Lower lobe of right lung (tissue), 2 donors: Measurements from ENCODE around the gene HSPG2. TPM values are rescaled to one million over a fixed set of nuclear protein-coding genes. Genes with fewer than 3 reads are reported as not detected.
A peak's percentile ranks its signal among the peaks of the same experiment; 100 is the strongest.

Experiments used
- ATAC-seq, 2 donors: fragments of 200-7000 bp; cut with Tn5 transposase; one replicate each; pipeline ENCODE4 v1.9.1; 2020 to 2022; ENCODE audit warnings: mild to moderate bottlenecking in 2 of 2, moderate library complexity in 2 of 2
- DNase-seq: peaks from one replicate; pipeline ENCODE4 v3.0.0-alpha.2; 2020
- H3K27ac ChIP-seq: fragments of 200-600 bp; one replicate; pipeline ENCODE4 v1.8.0; 2022
- H3K27me3 ChIP-seq: fragments of 200-600 bp; one replicate; pipeline ENCODE4 v1.8.0; 2022; ENCODE audit warnings: low read depth
- H3K36me3 ChIP-seq: fragments of 200-600 bp; one replicate; pipeline ENCODE4 v1.8.0; 2022; ENCODE audit warnings: mild to moderate bottlenecking
- H3K4me1 ChIP-seq: fragments of 200-600 bp; one replicate; pipeline ENCODE4 v1.8.0; 2022
- H3K4me3 ChIP-seq: fragments of 200-600 bp; one replicate; pipeline ENCODE4 v1.8.0; 2022; ENCODE audit warnings: mild to moderate bottlenecking
- H3K9me3 ChIP-seq: fragments of 200-600 bp; one replicate; pipeline ENCODE4 v1.8.0; 2022
- CTCF ChIP-seq: fragments of 200-600 bp; IDR thresholded peaks from one replicate; pipeline ENCODE4 v1.8.0; 2022; ENCODE audit warnings: antibody characterized with exemption, mild to moderate bottlenecking
- intact Hi-C: fragments of 100-400 bp; cut with DNase I; formaldehyde crosslinking; loops from one replicate; pipeline ENCODE4 v1.11.0; 2022
- total RNA-seq: library from RNA; stranded (reverse); fragmentation: NEBNext Ultra II Directional; extraction: Animal tissue kit (Norgen Biotek cat#: 25700); gene quantifications from one replicate; pipeline ENCODE4 v1.2.1, GENCODE V29; 2021
- donor health status: DM: no; HTN: yes; CAD: no; lungs with severe emphysema.

HSPG2 gene
- total RNA-seq, 1 donor from 2014 or later: 216 TPM

- TF ChIP-seq CTCF: no peak
- ATAC-seq: no peak
- H3K36me3 ChIP-seq: peaks cover 80% of the 10 kb centered on the region
- no peak for DNase-seq
- no peak overlapping the region for H3K4me3 ChIP-seq
- H3K27me3 ChIP-seq: no peaks in the 10 kb centered on the region
- H3K4me1 ChIP-seq: no peaks in the 10 kb centered on the region
- intact Hi-C loops: no loop called here
- H3K9me3 ChIP-seq: no peaks in the 10 kb centered on the region
- H3K27ac ChIP-seq: no peak overlapping the region
Observed at GRCh38 chr1:21824926-21825325, 112.2 kb downstream of the HSPG2 start.

- H3K36me3 ChIP-seq: peaks cover 72% of the 10 kb centered on the region
- no peak for DNase-seq
- H3K9me3 ChIP-seq: no peaks in the 10 kb centered on the region
- no peak for ATAC-seq
- H3K4me1 ChIP-seq: no peaks in the 10 kb centered on the region
- H3K4me3 ChIP-seq: no peak overlapping the region
- no peaks in the 10 kb centered on the region for H3K27me3 ChIP-seq
- intact Hi-C loops: no loop called here
- TF ChIP-seq CTCF: no peak
- no peak overlapping the region for H3K27ac ChIP-seq
Observed at GRCh38 chr1:21823980-21824702, 113.0 kb downstream of the HSPG2 start.

- DNase-seq (peak; percentile 43), ATAC-seq (peak in 1 of 2 donors; percentile 3)
- Histone ChIP-seq H3K4me1 (peaks cover 2% of the 10 kb centered on the region), H3K9me3 (no peaks in the 10 kb centered on the region), H3K27ac (no peak overlapping the region), H3K4me3 (no peak overlapping the region), H3K27me3 (no peaks in the 10 kb centered on the region), H3K36me3 (peaks cover 65% of the 10 kb centered on the region)
- intact Hi-C loops: no loop called here
- TF ChIP-seq CTCF: no peak
Observed at GRCh38 chr1:21823206-21823979, 113.7 kb downstream of the HSPG2 start.

GRCh38 chr1:21822349-21822748 is 114.8 kb downstream of the HSPG2 start:
- H3K4me3 ChIP-seq: no peak overlapping the region
- DNase-seq (no peak), ATAC-seq (peak; percentile 17 to 24)
- H3K27me3 ChIP-seq: no peaks in the 10 kb centered on the region
- peaks cover 4% of the 10 kb centered on the region for H3K4me1 ChIP-seq
- intact Hi-C loops: no loop called here
- peaks cover 54% of the 10 kb centered on the region for H3K36me3 ChIP-seq
- no peak overlapping the region for H3K27ac ChIP-seq
- TF ChIP-seq CTCF: no peak
- H3K9me3 ChIP-seq: no peaks in the 10 kb centered on the region

GRCh38 chr1:21821385-21822019 is 115.6 kb downstream of the HSPG2 start:
- ATAC-seq: no peak
- intact Hi-C loops: no loop called here
- TF ChIP-seq CTCF: no peak
- peaks cover 4% of the 10 kb centered on the region for H3K4me1 ChIP-seq
- no peaks in the 10 kb centered on the region for H3K27me3 ChIP-seq
- no peaks in the 10 kb centered on the region for H3K9me3 ChIP-seq
- no peak overlapping the region for H3K27ac ChIP-seq
- DNase-seq: no peak
- H3K4me3 ChIP-seq: no peak overlapping the region
- peaks cover 46% of the 10 kb centered on the region for H3K36me3 ChIP-seq
